ENCODE data around the gene MARCHF11.

GRCh38 chr5:16061163-16061562 lies 118.4 kb downstream of the MARCHF11 start:
- TF ChIP-seq CTCF (IDR thresholded peaks at IDR 0.05) (no peak), EP300 (IDR thresholded peaks at IDR 0.05) (no peak)

All from upper lobe of left lung (tissue), 4 donors.